Forelimb muscle (tissue), 1 donor: ENCODE results near the gene EIF5B. TPM values are rescaled to one million over a fixed set of nuclear protein-coding genes. Genes with fewer than 3 reads are reported as not detected.

Experiments used
- polyA plus RNA-seq: library from polyadenylated mRNA; unstranded; fragments of 120-200 nt; gene quantifications from one replicate; pipeline ENCODE4 v1.2.1, GENCODE V29; 2013; ENCODE audit not compliant: insufficient read length

The EIF5B gene
- polyA plus RNA-seq, 1 donor = 53.9 TPM

Other genes with a start within 250 kb of the EIF5B start
- gene C2orf15, start 195.7 kb upstream of the EIF5B start, polyA plus RNA-seq = 0.37 TPM
- gene TSGA10, start 182.4 kb upstream of the EIF5B start, polyA plus RNA-seq = 2.5 TPM
- 7.6 TPM for gene LIPT1, start 182.4 kb upstream of the EIF5B start, polyA plus RNA-seq
- gene MITD1, start 156.3 kb upstream of the EIF5B start, polyA plus RNA-seq = 23.4 TPM
- gene MRPL30, start 156.2 kb upstream of the EIF5B start, polyA plus RNA-seq = 40.3 TPM
- 0.22 TPM for gene LYG2, start 81.7 kb upstream of the EIF5B start, polyA plus RNA-seq
- gene LYG1, start 36.2 kb upstream of the EIF5B start, polyA plus RNA-seq = 2.8 TPM
- gene TXNDC9, start 1.1 kb upstream of the EIF5B start, polyA plus RNA-seq = 21.2 TPM
- 34.1 TPM for gene REV1, start 152.6 kb downstream of the EIF5B start, polyA plus RNA-seq